GM12874 (cell line): ENCODE results near the gene PXDN.

Experiments used
- TF ChIP-seq, protein P1 (sequence below): IDR thresholded peaks from 2 replicates; pipeline ENCODE4 v1.5.1; 2011; ENCODE audit warnings: low read depth, mild to moderate bottlenecking, control low read depth, low read length, moderate library complexity; ENCODE audit not compliant: insufficient read depth

The PXDN gene

DNA sequence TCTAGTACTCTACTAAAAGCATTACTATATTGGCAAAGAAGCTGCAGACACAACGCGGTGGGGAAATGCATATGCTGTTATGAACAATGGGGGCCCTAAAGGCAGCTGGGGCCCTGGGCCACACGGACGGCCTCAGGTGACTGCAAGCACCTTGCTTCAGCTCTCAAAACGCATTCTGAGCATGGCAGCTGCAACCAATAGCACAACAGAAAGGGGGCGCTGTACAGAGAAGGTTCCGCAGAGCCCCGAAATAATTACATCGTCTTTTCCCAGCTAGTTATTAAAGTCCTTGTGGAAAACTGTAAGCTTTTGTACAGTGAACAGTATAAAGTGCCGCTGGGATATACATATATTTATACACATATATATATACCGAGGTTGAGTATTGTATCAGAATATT, 45.3 kb upstream of the PXDN start:
- TF ChIP-seq, protein P1, sequence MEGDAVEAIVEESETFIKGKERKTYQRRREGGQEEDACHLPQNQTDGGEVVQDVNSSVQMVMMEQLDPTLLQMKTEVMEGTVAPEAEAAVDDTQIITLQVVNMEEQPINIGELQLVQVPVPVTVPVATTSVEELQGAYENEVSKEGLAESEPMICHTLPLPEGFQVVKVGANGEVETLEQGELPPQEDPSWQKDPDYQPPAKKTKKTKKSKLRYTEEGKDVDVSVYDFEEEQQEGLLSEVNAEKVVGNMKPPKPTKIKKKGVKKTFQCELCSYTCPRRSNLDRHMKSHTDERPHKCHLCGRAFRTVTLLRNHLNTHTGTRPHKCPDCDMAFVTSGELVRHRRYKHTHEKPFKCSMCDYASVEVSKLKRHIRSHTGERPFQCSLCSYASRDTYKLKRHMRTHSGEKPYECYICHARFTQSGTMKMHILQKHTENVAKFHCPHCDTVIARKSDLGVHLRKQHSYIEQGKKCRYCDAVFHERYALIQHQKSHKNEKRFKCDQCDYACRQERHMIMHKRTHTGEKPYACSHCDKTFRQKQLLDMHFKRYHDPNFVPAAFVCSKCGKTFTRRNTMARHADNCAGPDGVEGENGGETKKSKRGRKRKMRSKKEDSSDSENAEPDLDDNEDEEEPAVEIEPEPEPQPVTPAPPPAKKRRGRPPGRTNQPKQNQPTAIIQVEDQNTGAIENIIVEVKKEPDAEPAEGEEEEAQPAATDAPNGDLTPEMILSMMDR = no peak

DNA sequence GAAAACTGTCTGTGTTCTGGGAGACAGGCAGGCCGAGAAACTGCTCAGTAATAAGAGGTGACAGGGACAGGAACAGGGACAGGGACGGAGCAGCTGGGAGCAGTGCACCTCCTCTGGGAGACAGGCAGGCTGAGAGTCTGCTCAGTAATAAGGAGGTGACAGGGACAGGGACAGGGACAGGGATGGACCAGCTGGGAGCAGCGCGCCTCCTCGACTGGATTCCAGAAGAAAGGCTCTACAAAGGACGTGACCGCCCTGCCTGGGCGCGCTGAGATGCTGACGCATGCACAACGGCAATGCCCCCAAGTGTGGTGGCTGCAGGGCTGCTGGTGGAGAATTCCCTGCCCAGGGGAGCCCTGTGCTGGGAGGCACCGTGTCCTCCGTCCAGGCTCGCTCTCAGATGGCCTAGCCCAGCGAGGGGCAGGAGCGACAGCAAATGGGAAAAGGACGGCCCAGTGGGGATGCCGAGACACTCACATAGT, 44.2 kb upstream of the PXDN start:
- TF ChIP-seq, protein P1 = no peak

DNA sequence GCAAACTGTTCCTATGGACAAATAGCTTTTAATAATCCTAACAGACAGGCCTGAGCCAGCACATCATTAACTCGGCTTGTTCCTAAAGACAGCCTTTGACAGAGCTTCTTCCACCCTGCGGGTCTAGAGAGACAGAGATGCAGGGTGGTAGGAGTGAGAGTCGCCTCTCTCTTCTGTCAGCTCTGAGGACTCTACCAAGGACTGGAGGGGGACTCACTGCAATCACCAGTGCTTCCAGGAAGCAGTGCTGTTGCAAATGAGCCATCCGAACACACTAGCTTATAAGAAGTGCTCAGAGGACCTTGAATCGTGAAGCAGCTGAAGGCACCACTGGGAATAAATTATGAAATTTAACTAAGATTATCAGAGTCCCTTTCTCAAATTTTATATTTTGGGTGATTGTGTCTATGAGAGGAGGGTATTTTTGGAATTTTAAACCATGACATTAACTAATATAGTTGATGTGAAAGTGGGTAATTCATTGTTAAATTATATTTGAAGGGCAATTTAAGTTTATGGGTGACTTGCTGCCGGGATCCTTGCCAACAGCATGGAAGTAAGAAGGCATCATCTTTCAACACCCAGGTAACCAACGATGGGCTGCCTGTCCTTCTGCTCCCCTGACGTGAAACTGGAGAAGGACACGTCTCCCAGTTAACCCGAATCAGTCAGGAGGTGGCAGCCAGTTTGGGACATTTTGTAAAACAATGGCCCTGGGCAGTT, 43.6 kb upstream of the PXDN start:
- TF ChIP-seq, protein P1 = no peak

DNA sequence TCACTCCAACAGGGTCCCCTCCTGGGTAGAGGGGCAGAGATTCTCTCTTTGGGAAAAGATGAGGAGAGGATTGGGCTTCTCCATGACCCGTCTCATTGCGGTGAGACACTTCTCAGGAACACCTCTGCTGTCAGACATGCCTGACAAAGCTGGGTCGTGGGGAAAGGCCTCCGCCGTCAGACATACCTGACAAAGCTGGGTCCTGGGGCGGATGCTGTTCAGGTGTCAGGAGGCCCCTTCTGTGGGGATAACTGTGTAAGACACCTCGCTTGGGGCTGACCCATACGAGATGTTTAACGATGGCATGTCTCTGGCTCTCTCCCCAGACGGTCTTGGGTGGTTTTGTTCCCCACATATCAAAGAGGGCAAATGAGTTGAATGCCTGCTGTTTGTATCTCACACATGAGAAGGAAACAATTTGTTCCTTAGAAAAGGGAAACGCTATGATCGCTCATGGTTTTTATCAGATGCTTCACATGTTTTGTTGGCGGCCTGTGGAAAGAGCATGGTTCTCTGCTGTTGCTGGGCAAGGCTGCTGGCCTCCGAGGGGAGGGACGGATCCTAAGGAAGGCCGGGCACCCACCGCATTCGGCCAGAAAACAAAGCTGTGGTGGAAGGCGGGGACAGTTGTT, 40.8 kb upstream of the PXDN start:
- TF ChIP-seq, protein P1 = no peak

DNA sequence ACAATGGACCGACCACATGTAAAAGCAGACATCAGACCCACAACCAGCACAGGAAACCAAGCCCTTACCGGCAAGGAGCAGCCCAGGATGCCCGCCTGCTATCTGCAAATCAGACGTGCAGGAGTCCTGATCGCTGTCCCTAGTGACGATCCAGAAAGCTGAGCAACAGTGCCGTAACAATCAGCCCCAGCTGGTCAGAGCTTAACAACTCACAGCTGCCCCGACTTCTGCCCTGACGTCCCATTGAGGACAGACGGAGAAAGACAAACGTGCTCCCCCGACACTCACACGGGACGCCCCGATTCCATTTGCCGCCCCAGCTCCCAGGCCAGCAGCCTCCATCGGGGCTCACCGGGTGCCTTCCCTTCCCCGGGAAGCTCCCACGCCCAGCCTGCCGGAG, 39.8 kb upstream of the PXDN start:
- TF ChIP-seq, protein P1 = no peak

DNA sequence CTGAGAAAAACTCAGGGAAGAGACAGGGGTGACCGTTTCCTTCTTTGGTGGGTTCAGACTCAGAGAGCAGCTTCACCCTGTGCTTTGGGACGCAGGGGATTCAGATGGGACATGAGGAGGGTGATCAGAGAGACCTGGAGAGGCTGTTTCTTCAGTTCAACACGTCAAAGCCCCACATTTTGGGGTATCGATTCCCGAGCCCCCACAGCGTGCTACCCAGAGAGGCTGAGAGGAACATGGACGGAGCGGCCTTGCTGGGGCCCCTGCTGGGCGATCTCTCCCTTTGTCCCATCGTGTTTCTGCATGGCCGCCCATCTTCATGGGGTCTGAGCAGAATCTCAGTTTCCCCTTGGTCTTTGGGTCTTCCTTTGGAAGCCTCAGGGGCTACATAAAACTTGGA, 38.2 kb upstream of the PXDN start:
- TF ChIP-seq, protein P1 = no peak

DNA sequence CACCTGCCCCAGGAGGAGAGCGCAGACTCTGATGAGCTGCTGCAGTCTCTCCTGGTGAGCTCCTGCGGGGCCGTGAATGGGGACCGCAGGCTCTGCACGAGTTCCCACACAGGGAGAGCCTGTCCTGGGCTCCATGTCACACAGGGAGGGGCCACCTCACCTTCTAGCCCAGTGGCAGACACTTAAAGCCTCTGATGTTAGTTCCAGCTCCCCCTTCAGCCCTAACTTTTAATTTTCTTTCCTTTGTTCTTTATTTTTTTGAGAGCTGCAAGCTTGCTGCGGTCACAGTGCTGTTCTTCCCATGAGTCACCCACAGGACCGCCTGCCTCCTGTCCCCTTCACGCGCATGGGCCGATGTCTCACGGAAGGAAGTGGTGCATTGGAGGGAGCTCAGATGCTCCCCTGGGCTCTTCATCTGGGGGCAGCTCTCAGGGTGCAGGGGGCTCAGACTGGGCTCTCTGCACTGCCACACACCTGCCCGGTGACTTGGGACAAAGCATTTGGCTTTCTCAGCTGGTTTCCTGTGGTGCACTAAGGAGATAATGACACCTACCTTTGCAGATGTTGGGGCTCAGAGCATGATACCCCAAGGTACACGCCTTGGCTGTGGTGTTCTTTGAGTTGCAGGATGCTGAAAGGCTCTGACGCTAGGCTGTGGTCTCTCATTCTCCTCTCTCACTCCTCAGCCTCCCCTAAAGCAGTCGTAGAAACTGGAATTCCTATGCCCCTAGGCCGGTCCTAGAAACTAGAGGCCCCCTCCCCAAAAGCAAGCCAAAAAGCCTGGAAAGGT, 37.2 kb upstream of the PXDN start:
- TF ChIP-seq, protein P1 = no peak
